NCI-H1694 treated with DMSO at 0.1 percent for 48 hours (cell line): ENCODE data around the gene OR2G6.
"Not testable (repeated sequence)": the region's sequence is repeated elsewhere in the genome, so short reads cannot be mapped to it uniquely, and the experiment has no call there.

Experiments
- DNase-seq: peaks from one replicate; lab custom pipeline; 2025; lab: John Stamatoyannopoulos, UW

Gene OR2G6

GRCh38 chr1:248507773-248508172 is at the start of gene OR2G6:
Gene OR2G6 (plus strand): TSS chr1:248508073. CDS start chr1:248521647, 13,574 bp downstream.
- not testable (repeated sequence) for DNase-seq

- DNase-seq = not testable (repeated sequence)
Observed at GRCh38 chr1:248459117-248459516, 48.8 kb upstream of the OR2G6 start.

GRCh38 chr1:248471154-248471553 is 36.7 kb upstream of the OR2G6 start:
- no peak for DNase-seq

GRCh38 chr1:248472111-248472510 is 35.8 kb upstream of the OR2G6 start:
- not testable (repeated sequence) for DNase-seq

- not testable (repeated sequence) for DNase-seq
Observed at GRCh38 chr1:248473051-248473450, 34.8 kb upstream of the OR2G6 start, which contains the start of gene OR2T3. Gene OR2T3 (plus strand): TSS chr1:248473351. CDS start chr1:248473351, 0 bp downstream.

- DNase-seq = not testable (repeated sequence)
Observed at GRCh38 chr1:248475660-248476059, 32.2 kb upstream of the OR2G6 start.

- DNase-seq = not testable (repeated sequence)
Observed at GRCh38 chr1:248481686-248482579, 25.9 kb upstream of the OR2G6 start.

GRCh38 chr1:248488289-248488688 is 19.6 kb upstream of the OR2G6 start, which contains the start of gene OR2T5:
Gene OR2T5 (plus strand): TSS chr1:248488589. CDS start chr1:248488589, 0 bp downstream.
- DNase-seq = not testable (repeated sequence)

GRCh38 chr1:248496661-248497060 is 11.2 kb upstream of the OR2G6 start:
- DNase-seq = not testable (repeated sequence)

GRCh38 chr1:248500305-248501035 is 7.4 kb upstream of the OR2G6 start:
- DNase-seq = not testable (repeated sequence)

GRCh38 chr1:248510217-248510616 is 2.3 kb downstream of the OR2G6 start:
- DNase-seq = not testable (repeated sequence)

GRCh38 chr1:248521856-248522255 is 14.0 kb downstream of the OR2G6 start:
- DNase-seq = no peak

GRCh38 chr1:248537449-248537848 is 29.6 kb downstream of the OR2G6 start:
- not testable (repeated sequence) for DNase-seq

- not testable (repeated sequence) for DNase-seq
Observed at GRCh38 chr1:248547383-248547782, 39.5 kb downstream of the OR2G6 start.

GRCh38 chr1:248551027-248551426 is 43.2 kb downstream of the OR2G6 start:
- DNase-seq = not testable (repeated sequence)

- not testable (repeated sequence) for DNase-seq
Observed at GRCh38 chr1:248562672-248563071, 54.8 kb downstream of the OR2G6 start, which contains the start of gene OR2T29. Gene OR2T29 (minus strand): TSS chr1:248562772. CDS start chr1:248559491, 3,281 bp downstream.

GRCh38 chr1:248565530-248566373 is 57.9 kb downstream of the OR2G6 start:
- DNase-seq = not testable (repeated sequence)

GRCh38 chr1:248569049-248569448 is 61.2 kb downstream of the OR2G6 start:
- not testable (repeated sequence) for DNase-seq

GRCh38 chr1:248570811-248571210 is 62.9 kb downstream of the OR2G6 start:
- not testable (repeated sequence) for DNase-seq

- not testable (repeated sequence) for DNase-seq
Observed at GRCh38 chr1:248572049-248572448, 64.2 kb downstream of the OR2G6 start.

GRCh38 chr1:248573856-248574255 is 66.0 kb downstream of the OR2G6 start:
- not testable (repeated sequence) for DNase-seq
